ENCODE data around the gene LCOR. TPM values are rescaled to one million over a fixed set of nuclear protein-coding genes. Genes with fewer than 3 reads are reported as not detected.

The LCOR gene
- total and polyA plus RNA-seq, 11 donors: 4.3 to 31.4 (median 17.4) TPM

- TF ChIP-seq POLR2A (IDR thresholded peaks at IDR 0.05) (no peak), CTCF (IDR thresholded peaks at IDR 0.05) (no peak)
- Histone ChIP-seq H3K36me3 (no peaks in the 10 kb centered on the region), H3K4me3 (peak overlapping the region in 3 of 12 donors; percentile 1 to 16 (median 11)), H3K9me3 (no peaks in the 10 kb centered on the region), H3K27ac (peak overlapping the region in 7 of 12 donors; percentile 13 to 58 (median 27)), H3K27me3 (no peaks in the 10 kb centered on the region), H3K4me1 (peaks cover 0 to 71% (median 59%) of the 10 kb centered on the region in 12 donors)
- ATAC-seq: no peak
- intact Hi-C loops (cut with DNase I): loop anchor here in 7 of 10 donors (5.0 to 10.0 kb wide), 6 partner anchors 71 to 461 kb away; partner anchors contain the start of gene TM9SF3 (in 1 of the 7)
- WGBS, 4 donors: 52 to 74% (median 68%) methylated on average over 1 of the region's 1 CpG
- DNase-seq: no peak
Measured at GRCh38 chr10:96835899-96836298, 3.8 kb downstream of the LCOR start.

GRCh38 chr10:96838529-96838928 is 6.4 kb downstream of the LCOR start:
- TF ChIP-seq POLR2A (IDR thresholded peaks at IDR 0.05): no peak
- no peak for TF ChIP-seq CTCF (IDR thresholded peaks at IDR 0.05)
- Histone ChIP-seq H3K9me3 (no peaks in the 10 kb centered on the region), H3K27ac (no peak overlapping the region), H3K4me3 (no peak overlapping the region), H3K4me1 (peaks cover 0 to 82% (median 54%) of the 10 kb centered on the region in 12 donors), H3K27me3 (no peaks in the 10 kb centered on the region), H3K36me3 (no peaks in the 10 kb centered on the region)
- ATAC-seq: no peak
- intact Hi-C loops (cut with DNase I): loop anchor here in 7 of 10 donors (5.0 to 10.0 kb wide), 6 partner anchors 69 to 464 kb away; partner anchors contain the start of gene TM9SF3 (in 1 of the 7)
- WGBS, 4 donors: 61 to 70% (median 67%) methylated on average over 4 of the region's 4 CpGs
- no peak for DNase-seq

DNA sequence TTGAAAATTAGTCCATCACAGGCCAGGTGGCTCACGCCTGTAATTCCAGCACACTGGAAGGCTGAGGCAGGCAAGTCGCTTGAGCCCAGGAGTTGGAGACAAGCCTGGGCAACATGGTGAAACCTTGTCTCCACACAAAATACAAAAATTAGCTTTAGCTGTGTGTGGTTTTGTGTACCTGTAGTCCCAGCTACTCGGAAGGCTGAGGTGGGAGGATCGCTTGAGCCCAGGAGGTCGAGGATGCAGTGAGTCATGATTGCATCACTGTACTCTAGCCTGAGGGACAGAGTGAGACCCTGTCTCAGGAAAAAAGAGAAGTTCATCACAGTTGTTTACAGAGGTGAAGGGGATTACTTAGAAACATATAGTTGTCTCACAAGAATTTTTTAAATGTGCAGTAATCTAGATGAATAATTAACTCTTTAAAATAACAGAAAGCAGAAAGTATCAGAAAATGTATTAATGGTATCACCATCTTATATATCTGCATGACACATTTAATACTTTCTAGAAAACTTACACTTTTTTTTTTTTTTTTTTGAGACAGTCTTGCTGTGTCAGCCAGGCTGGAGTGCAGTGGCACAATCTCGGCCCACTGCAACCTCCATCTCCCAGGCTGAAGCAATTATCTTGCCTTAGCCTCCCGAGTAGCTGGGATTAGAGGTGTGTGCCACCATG is 8.9 kb downstream of the LCOR start:
- H3K27me3 ChIP-seq: no peaks in the 10 kb centered on the region
- peaks cover 0 to 69% (median 41%) of the 10 kb centered on the region in 12 donors for H3K4me1 ChIP-seq
- peak in 1 of 4 donors; percentile 47 for ATAC-seq
- no peak overlapping the region for H3K27ac ChIP-seq
- H3K4me3 ChIP-seq: no peak overlapping the region
- intact Hi-C loops (cut with DNase I): no loop called here
- H3K9me3 ChIP-seq: no peaks in the 10 kb centered on the region
- no peak for TF ChIP-seq POLR2A (IDR thresholded peaks at IDR 0.05)
- no peak for TF ChIP-seq CTCF (IDR thresholded peaks at IDR 0.05)
- no peaks in the 10 kb centered on the region for H3K36me3 ChIP-seq
- 80 to 83% (median 80%) methylated on average over 7 of the region's 7 CpGs for WGBS, 4 donors
- no peak for DNase-seq

DNA sequence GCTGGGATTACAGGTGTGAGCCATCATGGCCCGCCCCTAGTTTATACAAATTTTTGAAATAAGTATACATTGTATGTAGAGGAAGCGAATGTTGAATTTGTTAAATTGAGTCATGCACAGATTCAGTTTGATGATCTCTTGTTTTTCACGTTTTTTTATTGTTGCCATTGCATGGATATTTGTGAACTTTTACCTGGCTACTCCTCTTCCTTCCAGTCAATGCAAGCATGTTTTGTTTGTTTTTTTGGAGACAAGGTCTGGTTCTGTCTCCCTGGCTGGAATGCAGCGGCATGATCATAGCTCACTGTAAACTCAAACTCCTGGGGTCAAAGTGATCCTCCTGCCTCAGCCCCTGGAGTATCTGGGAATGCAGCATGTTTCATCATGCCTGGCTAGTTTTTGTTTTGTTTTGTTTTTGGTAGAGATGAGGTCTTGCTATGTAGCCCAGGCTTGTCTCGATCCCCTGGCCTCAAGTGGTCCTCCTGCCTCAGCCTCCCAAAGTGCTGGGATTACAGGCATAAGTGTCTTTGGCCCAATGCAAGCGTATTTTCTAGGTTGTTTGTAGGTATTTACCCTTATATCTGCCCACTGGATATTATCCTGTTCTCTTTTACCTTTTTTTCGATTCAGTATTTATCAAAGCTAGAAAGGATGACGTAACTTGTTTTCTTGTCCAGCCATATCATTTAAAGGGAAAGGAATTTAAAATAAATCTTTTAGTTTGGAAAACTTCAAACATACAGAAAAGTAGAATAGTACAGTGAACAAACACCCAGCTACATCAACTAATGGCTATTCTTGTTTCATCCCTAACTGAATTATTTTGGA is 11.0 kb downstream of the LCOR start:
- H3K27ac ChIP-seq: no peak overlapping the region
- no peak overlapping the region for H3K4me3 ChIP-seq
- no peaks in the 10 kb centered on the region for H3K36me3 ChIP-seq
- DNase-seq: no peak
- no peaks in the 10 kb centered on the region for H3K27me3 ChIP-seq
- intact Hi-C loops (cut with DNase I): no loop called here
- peaks cover 0 to 50% (median 26%) of the 10 kb centered on the region in 12 donors for H3K4me1 ChIP-seq
- TF ChIP-seq CTCF (IDR thresholded peaks at IDR 0.05) (no peak), POLR2A (IDR thresholded peaks at IDR 0.05) (no peak)
- ATAC-seq: no peak
- H3K9me3 ChIP-seq: no peaks in the 10 kb centered on the region
- 86 to 91% (median 89%) methylated on average over 8 of the region's 8 CpGs for WGBS, 4 donors

Data from heart left ventricle (tissue), 16 donors.